ENCODE results near the gene KCNK2. TPM values are rescaled to one million over a fixed set of nuclear protein-coding genes. Genes with fewer than 3 reads are reported as not detected.
A peak's percentile ranks its signal among the peaks of the same experiment; 100 is the strongest.

Gene KCNK2
- total RNA-seq, 1 experiment from 2014 or later: 0.44 TPM

DNA sequence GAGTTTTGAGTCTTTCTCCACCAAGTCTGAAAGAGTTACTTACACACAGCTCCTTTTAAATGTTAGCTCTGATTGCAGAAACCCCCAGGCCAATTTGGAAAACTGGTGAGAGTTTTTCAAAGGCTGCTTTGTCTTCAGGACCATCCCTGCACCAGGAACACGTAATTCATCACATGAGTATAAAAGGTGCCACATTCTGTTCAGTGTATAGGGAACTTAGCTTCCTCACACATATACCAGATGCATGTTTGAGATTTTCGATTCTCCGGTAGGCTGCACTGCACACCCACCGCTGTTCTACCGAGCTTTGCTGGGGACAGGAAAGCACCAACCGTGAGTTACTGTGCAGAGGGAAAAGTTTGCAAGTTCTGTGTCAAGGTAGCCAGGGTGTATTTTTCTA is 28.3 kb upstream of the KCNK2 start:
- H2BK15ac ChIP-seq (ENCODE audit: low read depth, low read length): no peak overlapping the region
- H4K91ac ChIP-seq (ENCODE audit: insufficient read length, low read depth, low read length): no peak overlapping the region
- WGBS (ENCODE audit: extremely low coverage, insufficient read length, low lambda C conversion rate): no CpG with 5 or more reads among the region's 6 CpGs
- no peaks in the 10 kb centered on the region for H3K27me3 ChIP-seq (ENCODE audit: insufficient read depth, low read length)
- H3K23ac ChIP-seq (ENCODE audit: insufficient read length, low read depth, low read length): no peak overlapping the region
- Mint-ChIP-seq H3K27me3 (ENCODE audit: low read depth) (no peaks in the 10 kb centered on the region), H3K36me3 (ENCODE audit: insufficient read depth in 1 of 3, low read depth in 3 of 3) (no peaks in the 10 kb centered on the region; a peak in 1 of 7 replicates), H3K9me3 (peaks cover 0 to 2% of the 10 kb centered on the region in 2 experiments; a peak in 1 of 5 replicates), H3K4me3 (peak overlapping the region in 1 of 2 experiments; percentile 22; a peak in 1 of 5 replicates), H3K4me1 (peaks cover 24 to 27% of the 10 kb centered on the region in 2 experiments), H3K27ac (peak overlapping the region in 1 of 3 experiments; percentile 49; a peak in 1 of 7 replicates)
- no peak overlapping the region for H3K27ac ChIP-seq (ENCODE audit: insufficient read length, low read depth, low read length)
- H3K79me1 ChIP-seq (ENCODE audit: insufficient read depth, low read depth, low read length, poor library complexity, severe bottlenecking): no peaks in the 10 kb centered on the region
- no peak overlapping the region for H2AK5ac ChIP-seq (ENCODE audit: insufficient read length, low read length)
- no peak overlapping the region for H2BK12ac ChIP-seq (ENCODE audit: insufficient read length, low read depth, low read length)
- no peaks in the 10 kb centered on the region for H3K9me3 ChIP-seq (ENCODE audit: control insufficient read depth, low read depth, low read length)
- no peaks in the 10 kb centered on the region for H4K20me1 ChIP-seq (ENCODE audit: control insufficient read depth, insufficient read depth, insufficient read length)
- H3K9ac ChIP-seq (ENCODE audit: extremely low read depth, insufficient read length, low read length): no peak overlapping the region
- no peaks in the 10 kb centered on the region for H3K23me2 ChIP-seq (ENCODE audit: insufficient read length, low read depth, low read length, poor library complexity, severe bottlenecking)
- H3K4me2 ChIP-seq (ENCODE audit: insufficient read depth, insufficient read length, low read length): no peak overlapping the region
- no peak overlapping the region for H4K8ac ChIP-seq (replicated peaks; ENCODE audit: insufficient read length, low read depth, low read length)
- no peak overlapping the region for H2AFZ ChIP-seq (ENCODE audit: low read length)
- no peak overlapping the region for H2BK20ac ChIP-seq (ENCODE audit: low read depth, low read length, poor library complexity, severe bottlenecking)
- no peak overlapping the region for H3K14ac ChIP-seq (ENCODE audit: insufficient read depth, low read length)
- H3K4ac ChIP-seq (ENCODE audit: low read depth, low read length): no peak overlapping the region
- DNase-seq: no peak
- no peaks in the 10 kb centered on the region; the same call in 1 of the 2 replicates for H3K4me1 ChIP-seq (ENCODE audit: insufficient read depth, low read length)
- H3K56ac ChIP-seq (ENCODE audit: insufficient read length, low read depth, low read length): no peak overlapping the region
- TF ChIP-seq, protein P1, sequence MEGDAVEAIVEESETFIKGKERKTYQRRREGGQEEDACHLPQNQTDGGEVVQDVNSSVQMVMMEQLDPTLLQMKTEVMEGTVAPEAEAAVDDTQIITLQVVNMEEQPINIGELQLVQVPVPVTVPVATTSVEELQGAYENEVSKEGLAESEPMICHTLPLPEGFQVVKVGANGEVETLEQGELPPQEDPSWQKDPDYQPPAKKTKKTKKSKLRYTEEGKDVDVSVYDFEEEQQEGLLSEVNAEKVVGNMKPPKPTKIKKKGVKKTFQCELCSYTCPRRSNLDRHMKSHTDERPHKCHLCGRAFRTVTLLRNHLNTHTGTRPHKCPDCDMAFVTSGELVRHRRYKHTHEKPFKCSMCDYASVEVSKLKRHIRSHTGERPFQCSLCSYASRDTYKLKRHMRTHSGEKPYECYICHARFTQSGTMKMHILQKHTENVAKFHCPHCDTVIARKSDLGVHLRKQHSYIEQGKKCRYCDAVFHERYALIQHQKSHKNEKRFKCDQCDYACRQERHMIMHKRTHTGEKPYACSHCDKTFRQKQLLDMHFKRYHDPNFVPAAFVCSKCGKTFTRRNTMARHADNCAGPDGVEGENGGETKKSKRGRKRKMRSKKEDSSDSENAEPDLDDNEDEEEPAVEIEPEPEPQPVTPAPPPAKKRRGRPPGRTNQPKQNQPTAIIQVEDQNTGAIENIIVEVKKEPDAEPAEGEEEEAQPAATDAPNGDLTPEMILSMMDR (conservative IDR thresholded peaks at IDR 0.05): no peak
- no peak overlapping the region for H2BK120ac ChIP-seq (ENCODE audit: low read depth, low read length, poor library complexity, severe bottlenecking)
- H2BK5ac ChIP-seq (ENCODE audit: insufficient read length, low read length): no peak overlapping the region
- no peak overlapping the region for H4K5ac ChIP-seq (ENCODE audit: insufficient read length, low read depth, low read length)
- H3K18ac ChIP-seq (ENCODE audit: insufficient read length, low read depth, low read length): no peak overlapping the region
- H3T11ph ChIP-seq (ENCODE audit: low read length): no peak overlapping the region
- no peaks in the 10 kb centered on the region for H3K79me2 ChIP-seq (ENCODE audit: insufficient read depth, low read length)
